Neural cell (in vitro differentiated cells): ENCODE data around the gene ZBTB7C.

Experiments
- CTCF ChIP-seq: fragments of 450-650 bp; IDR thresholded peaks from 2 replicates; pipeline ENCODE4 v1.5.1; 2014; ENCODE audit warnings: antibody characterized with exemption, mild to moderate bottlenecking, moderate library complexity; ENCODE audit not compliant: poor library complexity, severe bottlenecking
- EP300 ChIP-seq: fragments of 450-650 bp; conservative IDR thresholded peaks from 2 replicates; pipeline ENCODE4 v1.6.1; 2014; ENCODE audit warnings: antibody characterized with exemption, mild to moderate bottlenecking, moderate library complexity; ENCODE audit not compliant: poor library complexity, severe bottlenecking
- EZH2 ChIP-seq: fragments of 200-600, 300-800 bp; shearing (Covaris generic), sonication (generic); IDR thresholded peaks from 2 replicates; pipeline ENCODE4 v1.6.1; 2014; ENCODE audit warnings: antibody characterized with exemption, low read length, borderline replicate concordance, mild to moderate bottlenecking; ENCODE audit not compliant: insufficient read depth, poor library complexity, severe bottlenecking
- POLR2AphosphoS5 ChIP-seq: IDR thresholded peaks from 2 replicates; pipeline ENCODE4 v1.6.1; 2012
- RAD21 ChIP-seq: fragments of 450-650 bp; conservative IDR thresholded peaks from 2 replicates; pipeline ENCODE4 v1.6.1; 2014; ENCODE audit warnings: antibody characterized with exemption, mild to moderate bottlenecking, moderate library complexity
- REST ChIP-seq: IDR thresholded peaks from 2 replicates; pipeline ENCODE4 v1.6.1; 2012; ENCODE audit warnings: borderline replicate concordance

- TF ChIP-seq EP300 (no peak), EZH2 (no peak), POLR2AphosphoS5 (no peak), CTCF (no peak), RAD21 (no peak), REST (no peak)
Measured at GRCh38 chr18:48050176-48050575, 359.0 kb downstream of the ZBTB7C start.
